Astrocyte (in vitro differentiated cells and primary cell): ENCODE data around the gene ARID5A.

Experiments used
- EZH2 ChIP-seq: IDR thresholded peaks from 2 replicates; pipeline ENCODE4 v1.6.1; 2012; ENCODE audit warnings: mild to moderate bottlenecking, low read length, inconsistent platforms; ENCODE audit not compliant: insufficient read depth
- TF ChIP-seq, protein P1 (sequence below): IDR thresholded peaks from 2 replicates; pipeline ENCODE4 v1.5.1; 2011; ENCODE audit warnings: low read depth, mild to moderate bottlenecking, inconsistent platforms, low read length, moderate library complexity; ENCODE audit not compliant: insufficient read depth

DNA sequence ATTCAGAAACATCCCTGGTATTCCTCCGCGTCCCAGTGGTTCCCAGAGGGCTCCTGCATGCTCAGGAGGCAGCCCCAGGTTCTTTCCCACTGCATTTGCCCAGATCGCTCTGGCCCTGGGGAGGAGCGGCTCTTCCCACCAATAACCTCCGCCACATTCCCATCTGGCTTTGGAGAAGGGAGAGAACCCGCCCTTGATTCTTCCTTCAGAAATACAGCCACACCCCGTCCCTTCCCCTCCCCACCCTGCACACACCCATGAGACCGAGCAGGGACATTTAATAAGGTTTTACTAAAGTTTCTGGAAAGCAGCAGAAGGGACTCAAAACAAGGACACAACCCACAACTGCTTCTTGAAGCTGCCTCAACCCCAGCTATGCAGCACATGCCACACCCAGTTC is 21.9 kb downstream of the ARID5A start:
- TF ChIP-seq, protein P1, sequence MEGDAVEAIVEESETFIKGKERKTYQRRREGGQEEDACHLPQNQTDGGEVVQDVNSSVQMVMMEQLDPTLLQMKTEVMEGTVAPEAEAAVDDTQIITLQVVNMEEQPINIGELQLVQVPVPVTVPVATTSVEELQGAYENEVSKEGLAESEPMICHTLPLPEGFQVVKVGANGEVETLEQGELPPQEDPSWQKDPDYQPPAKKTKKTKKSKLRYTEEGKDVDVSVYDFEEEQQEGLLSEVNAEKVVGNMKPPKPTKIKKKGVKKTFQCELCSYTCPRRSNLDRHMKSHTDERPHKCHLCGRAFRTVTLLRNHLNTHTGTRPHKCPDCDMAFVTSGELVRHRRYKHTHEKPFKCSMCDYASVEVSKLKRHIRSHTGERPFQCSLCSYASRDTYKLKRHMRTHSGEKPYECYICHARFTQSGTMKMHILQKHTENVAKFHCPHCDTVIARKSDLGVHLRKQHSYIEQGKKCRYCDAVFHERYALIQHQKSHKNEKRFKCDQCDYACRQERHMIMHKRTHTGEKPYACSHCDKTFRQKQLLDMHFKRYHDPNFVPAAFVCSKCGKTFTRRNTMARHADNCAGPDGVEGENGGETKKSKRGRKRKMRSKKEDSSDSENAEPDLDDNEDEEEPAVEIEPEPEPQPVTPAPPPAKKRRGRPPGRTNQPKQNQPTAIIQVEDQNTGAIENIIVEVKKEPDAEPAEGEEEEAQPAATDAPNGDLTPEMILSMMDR: no peak
- no peak for TF ChIP-seq EZH2
